ENCODE measurements around the gene IL17REL.

Gene IL17REL

GRCh38 chr22:50012211-50013181 lies at the start of gene IL17REL:
Gene IL17REL, minus strand, starts transcription at chr22:50012765. Its CDS starts 119 bp downstream, at chr22:50012646.
- DNase-seq = no peak

- no peak for DNase-seq
Observed at GRCh38 chr22:50061824-50062355, 49.3 kb upstream of the IL17REL start.

GRCh38 chr22:50061141-50061823 lies 48.7 kb upstream of the IL17REL start:
- DNase-seq = no peak

GRCh38 chr22:50060441-50061140 lies 48.0 kb upstream of the IL17REL start:
- DNase-seq = no peak

GRCh38 chr22:50059881-50060262 lies 47.3 kb upstream of the IL17REL start:
- DNase-seq = no peak

GRCh38 chr22:50058906-50059880 lies 46.6 kb upstream of the IL17REL start:
- no peak for DNase-seq

- DNase-seq = no peak
Observed at GRCh38 chr22:50058061-50058905, 45.7 kb upstream of the IL17REL start, which contains the start of gene TTLL8. Gene TTLL8, minus strand, starts transcription at chr22:50058298.

GRCh38 chr22:50057278-50058060 lies 44.9 kb upstream of the IL17REL start:
- DNase-seq = no peak

- DNase-seq = no peak
Observed at GRCh38 chr22:50056214-50056972, 43.8 kb upstream of the IL17REL start.

GRCh38 chr22:50053861-50054260 lies 41.3 kb upstream of the IL17REL start:
- no peak for DNase-seq

GRCh38 chr22:50051930-50052329 lies 39.4 kb upstream of the IL17REL start:
- no peak for DNase-seq

- DNase-seq = no peak
Observed at GRCh38 chr22:50049299-50050195, 37.0 kb upstream of the IL17REL start.

- no peak for DNase-seq
Observed at GRCh38 chr22:50048836-50049235, 36.3 kb upstream of the IL17REL start.

GRCh38 chr22:50048061-50048765 lies 35.6 kb upstream of the IL17REL start:
- DNase-seq = no peak

GRCh38 chr22:50047346-50047745 lies 34.8 kb upstream of the IL17REL start:
- DNase-seq = no peak

GRCh38 chr22:50046481-50047245 lies 34.1 kb upstream of the IL17REL start:
- no peak for DNase-seq

GRCh38 chr22:50046019-50046415 lies 33.5 kb upstream of the IL17REL start:
- no peak for DNase-seq

Data from stimulated activated CD4-positive, alpha-beta T cell treated with anti-CD3 and anti-CD28 coated beads, Interleukin-1b, Interleukin-23, amount 100 ng/mL, for 48 hours (primary cell).